CD1c-positive myeloid dendritic cell (primary cell): ENCODE data around the gene ZNF385A.
A peak's percentile ranks its signal among the peaks of the same experiment; 100 is the strongest.

Source experiments
- DNase-seq: peaks from one replicate; pipeline ENCODE4 v3.0.0-alpha.2; 2016; ENCODE audit errors: extremely low spot score

Gene ZNF385A

GRCh38 chr12:54392485-54393206, 8.1 kb upstream of the ZNF385A start:
- DNase-seq = no peak

- DNase-seq = peak; percentile 43
Measured at GRCh38 chr12:54390668-54391551, 6.4 kb upstream of the ZNF385A start.

- DNase-seq = no peak
Measured at GRCh38 chr12:54390176-54390667, 5.7 kb upstream of the ZNF385A start.

- no peak for DNase-seq
Measured at GRCh38 chr12:54389607-54390175, 5.2 kb upstream of the ZNF385A start.

GRCh38 chr12:54389134-54389508, 4.6 kb upstream of the ZNF385A start:
- no peak for DNase-seq

- no peak for DNase-seq
Measured at GRCh38 chr12:54388237-54389133, 4.0 kb upstream of the ZNF385A start.

GRCh38 chr12:54387114-54387467, 2.6 kb upstream of the ZNF385A start:
- DNase-seq = no peak

- no peak for DNase-seq
Measured at GRCh38 chr12:54386403-54387113, 2.0 kb upstream of the ZNF385A start.

- DNase-seq = peak; percentile 89
Measured at GRCh38 chr12:54385251-54385914, 850 bp upstream of the ZNF385A start.

- DNase-seq = peak; percentile 95
Measured at GRCh38 chr12:54383041-54383609, 1.4 kb downstream of the ZNF385A start.

- DNase-seq = no peak
Measured at GRCh38 chr12:54381136-54381535, 3.4 kb downstream of the ZNF385A start.

- DNase-seq = peak; percentile 91
Measured at GRCh38 chr12:54379398-54380201, 4.9 kb downstream of the ZNF385A start.

- no peak for DNase-seq
Measured at GRCh38 chr12:54378796-54379397, 5.6 kb downstream of the ZNF385A start.

GRCh38 chr12:54377797-54378515, 6.6 kb downstream of the ZNF385A start:
- no peak for DNase-seq

- no peak for DNase-seq
Measured at GRCh38 chr12:54377007-54377406, 7.5 kb downstream of the ZNF385A start.

GRCh38 chr12:54376596-54376995, 7.9 kb downstream of the ZNF385A start:
- no peak for DNase-seq

- no peak for DNase-seq
Measured at GRCh38 chr12:54375259-54375579, 9.3 kb downstream of the ZNF385A start.

GRCh38 chr12:54374562-54375258, 9.8 kb downstream of the ZNF385A start:
- DNase-seq = no peak
